Hepatocyte (in vitro differentiated cells): ENCODE results near the gene BCL11A.

ENCODE experiments used
- EZH2 ChIP-seq: fragments of 200-600 bp; sonication (generic); IDR thresholded peaks from 2 replicates; pipeline ENCODE4 v1.6.1; 2016; ENCODE audit warnings: antibody characterized with exemption, mild to moderate bottlenecking, borderline replicate concordance
- EZH2phosphoT487 ChIP-seq: fragments of 200-600 bp; sonication (generic); IDR thresholded peaks from one replicate; pipeline ENCODE4 v1.6.1; 2018; ENCODE audit warnings: antibody characterized with exemption, mild to moderate bottlenecking, low read depth, moderate library complexity; ENCODE audit not compliant: unreplicated experiment, severe bottlenecking
- TF ChIP-seq, protein P1 (sequence below): fragments of 200-600 bp; sonication (generic); IDR thresholded peaks from 2 replicates; pipeline ENCODE4 v1.5.1; 2016; ENCODE audit warnings: antibody characterized with exemption, mild to moderate bottlenecking; ENCODE audit not compliant: poor library complexity

DNA sequence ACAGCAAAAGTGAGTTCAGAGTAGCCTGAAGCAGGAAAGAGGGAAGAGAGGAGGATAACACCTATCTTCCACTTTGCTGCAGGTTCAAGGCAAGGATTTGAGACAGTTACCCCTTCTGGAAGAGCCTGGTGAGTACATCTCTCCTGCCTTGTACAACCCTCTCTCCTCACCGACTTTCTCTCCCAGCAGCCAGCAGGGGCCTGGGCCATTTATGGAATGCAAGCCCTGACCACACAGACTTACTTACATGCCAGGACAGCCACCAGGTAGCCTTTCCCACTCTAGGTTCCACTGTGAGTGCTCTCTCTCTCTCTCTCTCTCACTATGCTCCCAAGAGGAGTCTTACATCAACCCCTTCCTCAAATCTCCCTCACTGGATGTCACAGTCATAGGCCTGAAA, 57.0 kb downstream of the BCL11A start:
- TF ChIP-seq, protein P1, sequence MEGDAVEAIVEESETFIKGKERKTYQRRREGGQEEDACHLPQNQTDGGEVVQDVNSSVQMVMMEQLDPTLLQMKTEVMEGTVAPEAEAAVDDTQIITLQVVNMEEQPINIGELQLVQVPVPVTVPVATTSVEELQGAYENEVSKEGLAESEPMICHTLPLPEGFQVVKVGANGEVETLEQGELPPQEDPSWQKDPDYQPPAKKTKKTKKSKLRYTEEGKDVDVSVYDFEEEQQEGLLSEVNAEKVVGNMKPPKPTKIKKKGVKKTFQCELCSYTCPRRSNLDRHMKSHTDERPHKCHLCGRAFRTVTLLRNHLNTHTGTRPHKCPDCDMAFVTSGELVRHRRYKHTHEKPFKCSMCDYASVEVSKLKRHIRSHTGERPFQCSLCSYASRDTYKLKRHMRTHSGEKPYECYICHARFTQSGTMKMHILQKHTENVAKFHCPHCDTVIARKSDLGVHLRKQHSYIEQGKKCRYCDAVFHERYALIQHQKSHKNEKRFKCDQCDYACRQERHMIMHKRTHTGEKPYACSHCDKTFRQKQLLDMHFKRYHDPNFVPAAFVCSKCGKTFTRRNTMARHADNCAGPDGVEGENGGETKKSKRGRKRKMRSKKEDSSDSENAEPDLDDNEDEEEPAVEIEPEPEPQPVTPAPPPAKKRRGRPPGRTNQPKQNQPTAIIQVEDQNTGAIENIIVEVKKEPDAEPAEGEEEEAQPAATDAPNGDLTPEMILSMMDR = no peak
- no peak for TF ChIP-seq EZH2
- TF ChIP-seq EZH2phosphoT487 = no peak
